Upper lobe of left lung (tissue), 4 donors: ENCODE data around the gene CACNB4.

Source experiments
- CTCF ChIP-seq, 6 experiments: fragments of 450-650 bp in 4 of 6; fragments of 200-600 bp in 2 of 6; sonication (generic) in 2 of 6; IDR thresholded peaks; one replicate each; pipeline ENCODE4 v1.5.1; 2016 to 2019; ENCODE audit warnings: antibody characterized with exemption in 6 of 6
- POLR2A ChIP-seq, 4 donors: fragments of 450-650 bp; IDR thresholded peaks; one replicate each; pipeline ENCODE4 v1.5.1; 2016 to 2017; ENCODE audit warnings: antibody characterized with exemption in 4 of 4, mild to moderate bottlenecking in 2 of 4
- POLR2AphosphoS5 ChIP-seq, 2 donors: sonication (generic); formaldehyde crosslinking; IDR thresholded peaks; one replicate each; pipeline ENCODE4 v1.5.1; 2017; ENCODE audit warnings: antibody characterized with exemption in 2 of 2

- TF ChIP-seq POLR2A (IDR thresholded peaks at IDR 0.05) (no peak), POLR2AphosphoS5 (IDR thresholded peaks at IDR 0.05) (no peak), CTCF (IDR thresholded peaks at IDR 0.05) (no peak)
These were observed 67.0 kb downstream of the CACNB4 start for GRCh38 chr2:152031747-152032306.
